SK-N-SH treated with all-trans-retinoic acid at 6 μM for 48 hours (cell line): ENCODE measurements around the gene MAGED4.

Source experiments
- ARNTL ChIP-seq: fragments of 450-650 bp; formaldehyde crosslinking; IDR thresholded peaks from 2 replicates; pipeline ENCODE4 v1.5.0; 2020; ENCODE audit warnings: low read depth, mild to moderate bottlenecking, moderate library complexity, borderline replicate concordance
- CREB5 ChIP-seq: fragments of 250-450 bp; sonication (Bioruptor Pico); IDR thresholded peaks from 2 replicates; pipeline ENCODE4 v1.5.1; 2020; ENCODE audit warnings: low read depth, mild to moderate bottlenecking, moderate library complexity
- ESRRG ChIP-seq: fragments of 250-450 bp; sonication (Bioruptor Pico); IDR thresholded peaks from 2 replicates; pipeline ENCODE4 v1.6.1; 2021; ENCODE audit warnings: mild to moderate bottlenecking
- RARB ChIP-seq: fragments of 250-450 bp; sonication (Bioruptor Pico); IDR thresholded peaks from 2 replicates; pipeline ENCODE4 v1.8.0; 2021; ENCODE audit warnings: mild to moderate bottlenecking, moderate library complexity
- SNAI2 ChIP-seq: fragments of 250-450 bp; sonication (Bioruptor Pico); IDR thresholded peaks from 2 replicates; pipeline ENCODE4 v1.5.0; 2020; ENCODE audit warnings: mild to moderate bottlenecking, moderate library complexity
- TCF4 ChIP-seq: fragments of 250-450 bp; sonication (Bioruptor Pico); IDR thresholded peaks from 2 replicates; pipeline ENCODE4 v1.8.0; 2021; ENCODE audit warnings: mild to moderate bottlenecking, moderate library complexity, borderline replicate concordance
- ZC3H10 ChIP-seq: fragments of 250-450 bp; sonication (Bioruptor Pico); IDR thresholded peaks from 2 replicates; pipeline ENCODE4 v1.5.1; 2021; ENCODE audit warnings: mild to moderate bottlenecking, moderate library complexity
- ZFP3 ChIP-seq: fragments of 250-450 bp; sonication (Bioruptor Pico); IDR thresholded peaks from 2 replicates; pipeline ENCODE4 v1.5.0; 2020; ENCODE audit warnings: mild to moderate bottlenecking, moderate library complexity
- ZFP30 ChIP-seq: fragments of 450-650 bp; formaldehyde crosslinking; IDR thresholded peaks from 2 replicates; pipeline ENCODE4 v1.5.0; 2022; ENCODE audit warnings: mild to moderate bottlenecking, moderate library complexity
- ZNF70 ChIP-seq: fragments of 450-650 bp; formaldehyde crosslinking; IDR thresholded peaks from 2 replicates; pipeline ENCODE4 v1.5.0; 2020; ENCODE audit warnings: mild to moderate bottlenecking, moderate library complexity
- TF ChIP-seq, protein P1 (sequence below): fragments of 250-450 bp; sonication (Bioruptor Pico); IDR thresholded peaks from 2 replicates; pipeline ENCODE4 v1.5.0; 2020; ENCODE audit warnings: mild to moderate bottlenecking, moderate library complexity
- TF ChIP-seq, protein P2 (sequence below): fragments of 250-450 bp; sonication (Bioruptor Pico); IDR thresholded peaks from 2 replicates; pipeline ENCODE4 v1.8.0; 2020; ENCODE audit warnings: mild to moderate bottlenecking, moderate library complexity, borderline replicate concordance

- TF ChIP-seq CREB5 (CRISPR knock-in tag): no peak
- no peak for TF ChIP-seq TCF4 (CRISPR knock-in tag)
- no peak for TF ChIP-seq SNAI2 (CRISPR knock-in tag)
- no peak for TF ChIP-seq ZNF70 (CRISPR knock-in tag)
- TF ChIP-seq, protein P1, sequence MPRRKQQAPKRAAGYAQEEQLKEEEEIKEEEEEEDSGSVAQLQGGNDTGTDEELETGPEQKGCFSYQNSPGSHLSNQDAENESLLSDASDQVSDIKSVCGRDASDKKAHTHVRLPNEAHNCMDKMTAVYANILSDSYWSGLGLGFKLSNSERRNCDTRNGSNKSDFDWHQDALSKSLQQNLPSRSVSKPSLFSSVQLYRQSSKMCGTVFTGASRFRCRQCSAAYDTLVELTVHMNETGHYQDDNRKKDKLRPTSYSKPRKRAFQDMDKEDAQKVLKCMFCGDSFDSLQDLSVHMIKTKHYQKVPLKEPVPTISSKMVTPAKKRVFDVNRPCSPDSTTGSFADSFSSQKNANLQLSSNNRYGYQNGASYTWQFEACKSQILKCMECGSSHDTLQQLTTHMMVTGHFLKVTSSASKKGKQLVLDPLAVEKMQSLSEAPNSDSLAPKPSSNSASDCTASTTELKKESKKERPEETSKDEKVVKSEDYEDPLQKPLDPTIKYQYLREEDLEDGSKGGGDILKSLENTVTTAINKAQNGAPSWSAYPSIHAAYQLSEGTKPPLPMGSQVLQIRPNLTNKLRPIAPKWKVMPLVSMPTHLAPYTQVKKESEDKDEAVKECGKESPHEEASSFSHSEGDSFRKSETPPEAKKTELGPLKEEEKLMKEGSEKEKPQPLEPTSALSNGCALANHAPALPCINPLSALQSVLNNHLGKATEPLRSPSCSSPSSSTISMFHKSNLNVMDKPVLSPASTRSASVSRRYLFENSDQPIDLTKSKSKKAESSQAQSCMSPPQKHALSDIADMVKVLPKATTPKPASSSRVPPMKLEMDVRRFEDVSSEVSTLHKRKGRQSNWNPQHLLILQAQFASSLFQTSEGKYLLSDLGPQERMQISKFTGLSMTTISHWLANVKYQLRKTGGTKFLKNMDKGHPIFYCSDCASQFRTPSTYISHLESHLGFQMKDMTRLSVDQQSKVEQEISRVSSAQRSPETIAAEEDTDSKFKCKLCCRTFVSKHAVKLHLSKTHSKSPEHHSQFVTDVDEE (CRISPR knock-in tag): no peak
- TF ChIP-seq ESRRG (CRISPR knock-in tag): no peak
- TF ChIP-seq ZC3H10 (CRISPR knock-in tag): no peak
- TF ChIP-seq, protein P2, sequence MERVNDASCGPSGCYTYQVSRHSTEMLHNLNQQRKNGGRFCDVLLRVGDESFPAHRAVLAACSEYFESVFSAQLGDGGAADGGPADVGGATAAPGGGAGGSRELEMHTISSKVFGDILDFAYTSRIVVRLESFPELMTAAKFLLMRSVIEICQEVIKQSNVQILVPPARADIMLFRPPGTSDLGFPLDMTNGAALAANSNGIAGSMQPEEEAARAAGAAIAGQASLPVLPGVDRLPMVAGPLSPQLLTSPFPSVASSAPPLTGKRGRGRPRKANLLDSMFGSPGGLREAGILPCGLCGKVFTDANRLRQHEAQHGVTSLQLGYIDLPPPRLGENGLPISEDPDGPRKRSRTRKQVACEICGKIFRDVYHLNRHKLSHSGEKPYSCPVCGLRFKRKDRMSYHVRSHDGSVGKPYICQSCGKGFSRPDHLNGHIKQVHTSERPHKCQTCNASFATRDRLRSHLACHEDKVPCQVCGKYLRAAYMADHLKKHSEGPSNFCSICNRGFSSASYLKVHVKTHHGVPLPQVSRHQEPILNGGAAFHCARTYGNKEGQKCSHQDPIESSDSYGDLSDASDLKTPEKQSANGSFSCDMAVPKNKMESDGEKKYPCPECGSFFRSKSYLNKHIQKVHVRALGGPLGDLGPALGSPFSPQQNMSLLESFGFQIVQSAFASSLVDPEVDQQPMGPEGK (CRISPR knock-in tag): no peak
- TF ChIP-seq ZFP30 (CRISPR knock-in tag): no peak
- no peak for TF ChIP-seq ARNTL (CRISPR knock-in tag)
- no peak for TF ChIP-seq ZFP3 (CRISPR knock-in tag)
- no peak for TF ChIP-seq RARB (CRISPR knock-in tag)
These were observed 32.9 kb downstream of the MAGED4 start for GRCh38 chrX:52217494-52218160.
